Right atrium auricular region (tissue), 2 donors: ENCODE data around the gene KCNH8. TPM values are rescaled to one million over a fixed set of nuclear protein-coding genes. Genes with fewer than 3 reads are reported as not detected.

Experiments
- DNase-seq: peaks from one replicate; pipeline ENCODE4 v3.0.0-alpha.2; 2019; ENCODE audit warnings: low spot score
- H3K27ac ChIP-seq, 2 donors: fragments of 200-600 bp; sonication (generic); 1 replicate in 1 of 2; 2 replicates in 1 of 2; pipeline ENCODE4 v1.5.1; 2016 to 2019
- H3K27me3 ChIP-seq, 2 donors: fragments of 200-600 bp; sonication (generic); one replicate each; pipeline versions ENCODE4 v1.5.1 to v1.6.0; 2017 to 2019
- H3K36me3 ChIP-seq: fragments of 200-600 bp; sonication (generic); one replicate; pipeline ENCODE4 v1.5.1; 2016
- H3K4me1 ChIP-seq, 2 donors: fragments of 200-600 bp; sonication (generic); one replicate each; pipeline versions ENCODE4 v1.5.1 to v1.6.0; 2017 to 2019
- H3K4me3 ChIP-seq, 2 donors: fragments of 200-600 bp; sonication (generic); 1 replicate in 1 of 2; 2 replicates in 1 of 2; pipeline ENCODE4 v1.5.1; 2017 to 2019; ENCODE audit warnings: mild to moderate bottlenecking in 1 of 2, moderate library complexity in 1 of 2
- H3K9me3 ChIP-seq, 2 donors: fragments of 200-600 bp; sonication (generic); one replicate each; pipeline ENCODE4 v1.5.1; 2019
- total RNA-seq, 2 donors: library from RNA; depleted of rRNA; stranded (reverse); fragments of >200 nt; gene quantifications; one replicate each; pipeline ENCODE4 v1.1.0, GENCODE V29; 2016
- TF ChIP-seq, protein P1 (sequence below), 2 donors: fragments of 200-600 bp; sonication (generic); IDR thresholded peaks; one replicate each; pipeline ENCODE4 v1.5.1; 2019; ENCODE audit warnings: antibody characterized with exemption in 2 of 2

The KCNH8 gene
- total RNA-seq, 2 donors from 2014 or later = 0.08 TPM; not detected in 1

DNA sequence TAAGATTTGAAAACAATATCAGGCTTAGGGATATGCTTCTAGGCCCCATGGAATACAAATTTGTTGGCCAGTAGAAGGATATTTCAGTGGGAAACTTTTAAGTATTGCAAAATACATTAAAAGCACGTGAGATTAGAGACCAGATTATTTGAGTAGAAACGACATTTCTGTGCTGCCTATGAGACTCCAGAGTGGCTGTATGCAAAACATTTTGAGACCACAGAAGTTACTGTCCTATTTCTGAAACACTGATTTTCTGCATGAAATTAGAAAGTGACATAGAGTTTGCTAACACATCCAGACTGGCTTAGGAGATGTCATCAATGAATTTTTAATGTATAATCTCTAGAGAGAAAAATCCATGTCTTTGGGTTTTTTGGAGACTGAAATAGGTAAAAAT lies 99.8 kb downstream of the KCNH8 start:
- H3K4me1 ChIP-seq = no peaks in the 10 kb centered on the region
- no peaks in the 10 kb centered on the region for H3K27me3 ChIP-seq
- no peak overlapping the region for H3K4me3 ChIP-seq
- H3K9me3 ChIP-seq = peaks cover 0 to 7% of the 10 kb centered on the region in 2 donors
- no peak for DNase-seq
- no peak overlapping the region for H3K27ac ChIP-seq
- no peaks in the 10 kb centered on the region for H3K36me3 ChIP-seq
- TF ChIP-seq, protein P1, sequence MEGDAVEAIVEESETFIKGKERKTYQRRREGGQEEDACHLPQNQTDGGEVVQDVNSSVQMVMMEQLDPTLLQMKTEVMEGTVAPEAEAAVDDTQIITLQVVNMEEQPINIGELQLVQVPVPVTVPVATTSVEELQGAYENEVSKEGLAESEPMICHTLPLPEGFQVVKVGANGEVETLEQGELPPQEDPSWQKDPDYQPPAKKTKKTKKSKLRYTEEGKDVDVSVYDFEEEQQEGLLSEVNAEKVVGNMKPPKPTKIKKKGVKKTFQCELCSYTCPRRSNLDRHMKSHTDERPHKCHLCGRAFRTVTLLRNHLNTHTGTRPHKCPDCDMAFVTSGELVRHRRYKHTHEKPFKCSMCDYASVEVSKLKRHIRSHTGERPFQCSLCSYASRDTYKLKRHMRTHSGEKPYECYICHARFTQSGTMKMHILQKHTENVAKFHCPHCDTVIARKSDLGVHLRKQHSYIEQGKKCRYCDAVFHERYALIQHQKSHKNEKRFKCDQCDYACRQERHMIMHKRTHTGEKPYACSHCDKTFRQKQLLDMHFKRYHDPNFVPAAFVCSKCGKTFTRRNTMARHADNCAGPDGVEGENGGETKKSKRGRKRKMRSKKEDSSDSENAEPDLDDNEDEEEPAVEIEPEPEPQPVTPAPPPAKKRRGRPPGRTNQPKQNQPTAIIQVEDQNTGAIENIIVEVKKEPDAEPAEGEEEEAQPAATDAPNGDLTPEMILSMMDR (IDR thresholded peaks at IDR 0.05) = no peak

DNA sequence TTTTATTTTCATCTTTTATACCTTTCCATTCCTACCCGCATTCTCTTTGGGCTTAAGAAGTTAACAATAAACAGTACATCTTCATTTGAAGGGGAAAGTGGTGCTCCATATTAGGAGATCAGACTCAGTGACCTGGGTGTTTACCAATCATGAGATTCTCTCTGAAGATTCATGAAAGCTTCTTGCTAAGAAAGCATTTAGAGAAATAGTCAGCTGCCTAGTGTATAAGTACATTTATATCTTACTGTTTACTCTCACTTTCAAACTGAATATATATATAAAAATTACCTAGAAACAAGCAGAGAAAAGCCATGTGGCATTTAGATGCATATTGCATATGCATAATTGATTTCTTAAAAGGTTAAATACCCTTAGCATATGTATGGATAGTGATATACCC lies 100.5 kb downstream of the KCNH8 start:
- H3K36me3 ChIP-seq = no peaks in the 10 kb centered on the region
- no peak for DNase-seq
- no peaks in the 10 kb centered on the region for H3K4me1 ChIP-seq
- H3K27me3 ChIP-seq = no peaks in the 10 kb centered on the region
- peaks cover 0 to 7% of the 10 kb centered on the region in 2 donors for H3K9me3 ChIP-seq
- H3K4me3 ChIP-seq = no peak overlapping the region
- H3K27ac ChIP-seq = no peak overlapping the region
- TF ChIP-seq, protein P1 (IDR thresholded peaks at IDR 0.05) = no peak

DNA sequence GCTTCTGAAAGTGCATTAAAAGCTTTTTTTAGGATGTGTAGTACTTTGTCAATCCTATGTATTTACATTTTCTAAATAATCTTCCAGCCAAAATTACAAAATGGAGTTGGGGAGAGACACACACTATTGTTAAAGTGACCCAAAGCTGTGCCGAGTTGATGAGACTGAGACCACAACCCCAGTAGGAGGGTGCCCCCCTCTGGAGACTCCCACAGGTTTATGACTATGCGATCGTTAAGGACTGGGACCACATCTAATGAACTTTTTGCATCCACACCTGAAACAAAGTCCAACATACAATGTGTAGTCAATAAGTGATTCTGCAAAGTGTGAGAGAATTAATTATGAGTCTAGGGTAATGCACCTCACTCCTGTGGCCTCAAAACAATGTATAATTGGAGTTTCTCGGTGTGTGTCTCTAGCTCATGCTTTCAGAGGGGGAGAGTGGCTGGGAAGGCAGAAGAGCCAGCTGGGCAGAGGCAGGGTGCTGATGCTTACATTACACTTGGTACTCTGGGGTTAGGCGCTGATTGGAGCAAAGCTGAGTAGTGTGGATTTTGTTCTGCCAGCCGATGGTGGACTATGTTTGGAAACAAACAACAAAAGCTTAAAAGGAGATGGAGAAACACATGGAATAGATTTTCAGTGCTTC lies 102.8 kb downstream of the KCNH8 start:
- no peak for DNase-seq
- H3K4me1 ChIP-seq = no peaks in the 10 kb centered on the region
- H3K27me3 ChIP-seq = no peaks in the 10 kb centered on the region
- no peaks in the 10 kb centered on the region for H3K36me3 ChIP-seq
- TF ChIP-seq, protein P1 (IDR thresholded peaks at IDR 0.05) = no peak
- no peak overlapping the region for H3K4me3 ChIP-seq
- peaks cover 5 to 11% of the 10 kb centered on the region in 2 donors for H3K9me3 ChIP-seq
- H3K27ac ChIP-seq = no peak overlapping the region

DNA sequence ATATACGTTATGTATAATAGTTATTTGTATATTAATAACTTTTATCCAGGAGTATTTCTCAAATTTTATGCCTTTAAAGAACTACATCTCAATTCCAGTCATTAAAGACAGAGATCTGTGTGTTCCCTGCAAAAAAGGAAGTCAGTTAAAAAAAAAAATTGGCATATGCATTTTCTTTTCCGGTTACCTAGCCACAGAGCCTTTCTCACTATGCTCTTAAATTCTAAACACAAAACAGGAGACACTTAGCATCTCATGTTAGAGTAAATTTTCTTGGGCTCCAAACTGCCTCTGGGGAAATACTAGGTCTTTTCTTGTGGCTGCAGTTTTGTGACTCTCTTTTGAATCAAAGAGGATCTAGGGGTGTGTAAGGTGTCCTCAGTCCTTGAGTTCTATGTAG lies 105.9 kb downstream of the KCNH8 start:
- no peaks in the 10 kb centered on the region for H3K27me3 ChIP-seq
- H3K27ac ChIP-seq = no peak overlapping the region
- peaks cover 5 to 12% of the 10 kb centered on the region in 2 donors for H3K9me3 ChIP-seq
- no peaks in the 10 kb centered on the region for H3K4me1 ChIP-seq
- H3K4me3 ChIP-seq = no peak overlapping the region
- TF ChIP-seq, protein P1 (IDR thresholded peaks at IDR 0.05) = no peak
- no peak for DNase-seq
- H3K36me3 ChIP-seq = no peaks in the 10 kb centered on the region

DNA sequence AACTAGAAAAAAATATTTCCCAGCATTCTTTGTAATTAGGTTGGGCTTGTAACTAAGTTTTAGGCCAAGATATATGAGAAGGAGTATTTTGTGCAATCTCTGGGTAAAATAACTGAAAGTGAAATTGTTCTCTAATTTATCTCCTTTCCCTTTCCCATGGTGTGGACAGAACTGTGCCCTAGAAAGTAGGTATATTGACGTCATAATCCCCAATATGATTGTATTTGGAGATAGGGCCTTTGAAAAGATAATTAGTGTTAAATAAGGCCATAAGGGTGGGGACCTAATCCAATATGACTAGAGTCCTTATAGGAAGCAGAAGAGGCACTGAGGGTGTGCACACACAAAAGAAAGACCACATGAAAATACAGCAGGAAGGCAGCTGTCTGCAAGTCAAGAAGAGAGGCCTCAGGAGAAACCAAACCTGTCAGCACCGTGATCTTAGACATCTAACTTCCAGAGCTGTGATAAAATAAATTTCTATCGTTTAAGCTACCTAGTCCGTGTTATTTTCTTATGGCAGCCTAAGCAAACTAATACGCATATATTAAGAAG lies 106.6 kb downstream of the KCNH8 start:
- Histone ChIP-seq H3K27me3 (no peaks in the 10 kb centered on the region), H3K27ac (no peak overlapping the region), H3K4me1 (no peaks in the 10 kb centered on the region), H3K4me3 (no peak overlapping the region), H3K36me3 (no peaks in the 10 kb centered on the region), H3K9me3 (peaks cover 5 to 12% of the 10 kb centered on the region in 2 donors)
- DNase-seq = no peak
- TF ChIP-seq, protein P1 (IDR thresholded peaks at IDR 0.05) = no peak

DNA sequence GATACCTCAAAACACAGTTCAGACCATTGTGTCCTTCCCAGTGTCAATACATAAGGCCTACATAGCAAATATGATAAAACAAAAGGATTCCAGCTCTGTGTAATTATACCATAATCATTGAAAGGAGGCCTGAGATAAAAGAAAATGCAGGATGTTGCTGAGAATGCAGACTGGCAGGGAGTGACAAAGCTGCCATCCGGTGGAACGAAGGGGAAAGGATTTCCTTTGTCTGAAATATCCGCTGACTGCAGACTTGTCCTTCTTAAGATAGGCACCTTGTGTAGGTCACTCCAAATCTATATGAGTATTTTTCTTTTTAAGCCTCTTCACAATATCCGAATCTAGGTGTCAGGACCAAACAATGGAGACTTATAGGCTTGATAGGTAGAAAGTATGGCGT lies 108.0 kb downstream of the KCNH8 start:
- H3K9me3 ChIP-seq = peaks cover 5 to 12% of the 10 kb centered on the region in 2 donors
- no peak overlapping the region for H3K27ac ChIP-seq
- no peak overlapping the region for H3K4me3 ChIP-seq
- no peaks in the 10 kb centered on the region for H3K4me1 ChIP-seq
- TF ChIP-seq, protein P1 (IDR thresholded peaks at IDR 0.05) = no peak
- no peak for DNase-seq
- H3K36me3 ChIP-seq = no peaks in the 10 kb centered on the region
- H3K27me3 ChIP-seq = no peaks in the 10 kb centered on the region
